MM.1S (cell line): ENCODE results near the gene CACNA2D1.

Experiments used
- DNase-seq: peaks from one replicate; pipeline ENCODE4 v3.0.0-alpha.2; 2015
- H2AFZ ChIP-seq: fragments of 300-600 bp; sonication (generic); 2 replicates; pipeline ENCODE4 v1.6.0; 2016; ENCODE audit warnings: antibody characterized with exemption, low read length
- H3F3A ChIP-seq: fragments of 300-600 bp; sonication (generic); 2 replicates; pipeline ENCODE4 v1.6.1; 2016; ENCODE audit warnings: mild to moderate bottlenecking, antibody characterized with exemption, low read length, moderate library complexity, mixed read lengths; ENCODE audit not compliant: insufficient read depth
- H3K27ac ChIP-seq: fragments of 300-600 bp; sonication (generic); 2 replicates; pipeline ENCODE4 v1.5.1; 2016; ENCODE audit warnings: mild to moderate bottlenecking, low read length
- H3K27me3 ChIP-seq: fragments of 300-600 bp; sonication (generic); replicated peaks from 2 replicates; pipeline ENCODE4 v1.6.0; 2016; ENCODE audit warnings: low read length; ENCODE audit not compliant: insufficient read depth
- H3K36me3 ChIP-seq: fragments of 300-600 bp; sonication (generic); replicated peaks from 2 replicates; pipeline ENCODE4 v1.6.1; 2016; ENCODE audit warnings: mild to moderate bottlenecking, low read length, mixed read lengths; ENCODE audit not compliant: insufficient read depth
- H3K4me1 ChIP-seq: fragments of 300-600 bp; sonication (generic); 2 replicates; pipeline ENCODE4 v1.6.1; 2016; ENCODE audit warnings: low read length, mixed read lengths
- H3K4me2 ChIP-seq: fragments of 300-600 bp; sonication (generic); 2 replicates; pipeline ENCODE4 v1.6.0; 2016; ENCODE audit warnings: low read depth, low read length
- H3K4me3 ChIP-seq: fragments of 300-600 bp; sonication (generic); 2 replicates; pipeline ENCODE4 v1.5.1; 2016; ENCODE audit warnings: low read length, mixed read lengths
- H3K79me2 ChIP-seq: fragments of 300-600 bp; sonication (generic); 2 replicates; pipeline ENCODE4 v1.6.1; 2016; ENCODE audit warnings: mixed run types, low read length, mixed read lengths
- H3K9ac ChIP-seq: fragments of 300-600 bp; sonication (generic); 2 replicates; pipeline ENCODE4 v1.6.1; 2016; ENCODE audit warnings: low read length, mixed read lengths
- H3K9me2 ChIP-seq: fragments of 300-600 bp; sonication (generic); replicated peaks from 2 replicates; pipeline ENCODE4 v1.6.1; 2016; ENCODE audit warnings: mild to moderate bottlenecking, low read length, mixed read lengths; ENCODE audit not compliant: insufficient read depth
- H3K9me3 ChIP-seq: fragments of 300-600 bp; sonication (generic); replicated peaks from 2 replicates; pipeline ENCODE4 v1.6.1; 2016; ENCODE audit warnings: mild to moderate bottlenecking, low read length, mixed read lengths; ENCODE audit not compliant: insufficient read depth
- H4K20me1 ChIP-seq: fragments of 300-600 bp; sonication (generic); 2 replicates; pipeline ENCODE4 v1.6.1; 2016; ENCODE audit warnings: mild to moderate bottlenecking, low read length, moderate library complexity, mixed read lengths; ENCODE audit not compliant: insufficient read depth
- EZH2 ChIP-seq: fragments of 300-600 bp; sonication (generic); optimal IDR thresholded peaks from 2 replicates; pipeline ENCODE3; 2017; ENCODE audit warnings: low read depth, mild to moderate bottlenecking, antibody characterized with exemption, low read length, mixed read lengths
- EZH2phosphoT487 ChIP-seq: fragments of 300-600 bp; sonication (generic); IDR thresholded peaks from 2 replicates; pipeline ENCODE4 v1.6.1; 2018; ENCODE audit warnings: antibody characterized with exemption, low read length
- TF ChIP-seq, protein P1 (sequence below): fragments of 300-600 bp; sonication (generic); IDR thresholded peaks from 2 replicates; pipeline ENCODE4 v1.5.1; 2016; ENCODE audit warnings: antibody characterized with exemption, low read length, mixed read lengths

CACNA2D1 gene

GRCh38 chr7:82294865-82295264 lies 148.7 kb downstream of the CACNA2D1 start:
- no peak for TF ChIP-seq EZH2phosphoT487
- TF ChIP-seq EZH2: no peak
- TF ChIP-seq, protein P1, sequence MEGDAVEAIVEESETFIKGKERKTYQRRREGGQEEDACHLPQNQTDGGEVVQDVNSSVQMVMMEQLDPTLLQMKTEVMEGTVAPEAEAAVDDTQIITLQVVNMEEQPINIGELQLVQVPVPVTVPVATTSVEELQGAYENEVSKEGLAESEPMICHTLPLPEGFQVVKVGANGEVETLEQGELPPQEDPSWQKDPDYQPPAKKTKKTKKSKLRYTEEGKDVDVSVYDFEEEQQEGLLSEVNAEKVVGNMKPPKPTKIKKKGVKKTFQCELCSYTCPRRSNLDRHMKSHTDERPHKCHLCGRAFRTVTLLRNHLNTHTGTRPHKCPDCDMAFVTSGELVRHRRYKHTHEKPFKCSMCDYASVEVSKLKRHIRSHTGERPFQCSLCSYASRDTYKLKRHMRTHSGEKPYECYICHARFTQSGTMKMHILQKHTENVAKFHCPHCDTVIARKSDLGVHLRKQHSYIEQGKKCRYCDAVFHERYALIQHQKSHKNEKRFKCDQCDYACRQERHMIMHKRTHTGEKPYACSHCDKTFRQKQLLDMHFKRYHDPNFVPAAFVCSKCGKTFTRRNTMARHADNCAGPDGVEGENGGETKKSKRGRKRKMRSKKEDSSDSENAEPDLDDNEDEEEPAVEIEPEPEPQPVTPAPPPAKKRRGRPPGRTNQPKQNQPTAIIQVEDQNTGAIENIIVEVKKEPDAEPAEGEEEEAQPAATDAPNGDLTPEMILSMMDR: no peak
- H3K4me2 ChIP-seq: no peak overlapping the region
- no peak overlapping the region for H2AFZ ChIP-seq

GRCh38 chr7:82294382-82294784 lies 149.2 kb downstream of the CACNA2D1 start:
- Histone ChIP-seq H4K20me1 (no peaks in the 10 kb centered on the region), H2AFZ (no peak overlapping the region), H3K9me2 (no peaks in the 10 kb centered on the region), H3K4me1 (no peaks in the 10 kb centered on the region), H3K9ac (no peak overlapping the region), H3K4me2 (no peak overlapping the region), H3K9me3 (no peaks in the 10 kb centered on the region), H3K27ac (no peak overlapping the region), H3K4me3 (no peak overlapping the region), H3K79me2 (no peaks in the 10 kb centered on the region), H3F3A (no peaks in the 10 kb centered on the region), H3K36me3 (no peaks in the 10 kb centered on the region), H3K27me3 (no peaks in the 10 kb centered on the region)
- DNase-seq: no peak
- TF ChIP-seq, protein P1: no peak
- TF ChIP-seq EZH2 (no peak), EZH2phosphoT487 (no peak)

More at GRCh38 chr7:82294865-82295264, 148.7 kb downstream of the CACNA2D1 start:
- H3K4me1 ChIP-seq: no peaks in the 10 kb centered on the region
- DNase-seq: no peak
- H3K36me3 ChIP-seq: no peaks in the 10 kb centered on the region
- H4K20me1 ChIP-seq: no peaks in the 10 kb centered on the region
- H3K9ac ChIP-seq: no peak overlapping the region
- H3K9me3 ChIP-seq: no peaks in the 10 kb centered on the region
- H3F3A ChIP-seq: no peaks in the 10 kb centered on the region
- no peaks in the 10 kb centered on the region for H3K9me2 ChIP-seq
- H3K27me3 ChIP-seq: no peaks in the 10 kb centered on the region
- no peak overlapping the region for H3K4me3 ChIP-seq
- no peak overlapping the region for H3K27ac ChIP-seq
- no peaks in the 10 kb centered on the region for H3K79me2 ChIP-seq

DNA sequence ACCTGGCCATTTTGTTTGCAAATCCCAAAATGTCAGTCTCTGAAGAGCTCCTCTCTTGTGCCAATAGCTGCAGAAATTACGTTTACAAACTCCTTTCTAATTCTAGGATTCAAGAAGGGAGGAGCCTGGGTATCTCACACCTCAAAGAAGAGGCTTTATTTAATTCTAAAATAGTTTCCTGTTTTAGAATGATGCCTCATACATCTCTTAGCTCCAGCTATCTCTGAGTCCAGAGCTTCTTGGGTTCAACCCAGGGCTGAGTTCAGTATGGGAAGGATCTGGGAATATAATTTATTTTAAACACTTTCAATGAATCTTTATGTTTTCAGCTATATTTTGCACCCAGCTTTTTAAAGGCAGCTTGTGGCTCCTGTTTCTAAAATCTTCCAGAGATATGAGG lies 150.1 kb downstream of the CACNA2D1 start:
- no peak for DNase-seq
- Histone ChIP-seq H4K20me1 (no peaks in the 10 kb centered on the region), H3K9me2 (no peaks in the 10 kb centered on the region), H3K4me2 (no peak overlapping the region), H3K9me3 (no peaks in the 10 kb centered on the region), H3K4me1 (no peaks in the 10 kb centered on the region), H3F3A (no peaks in the 10 kb centered on the region), H3K9ac (no peak overlapping the region), H3K36me3 (no peaks in the 10 kb centered on the region), H3K4me3 (no peak overlapping the region), H3K79me2 (no peaks in the 10 kb centered on the region), H3K27me3 (no peaks in the 10 kb centered on the region), H2AFZ (no peak overlapping the region), H3K27ac (no peak overlapping the region)
- TF ChIP-seq, protein P1: no peak
- TF ChIP-seq EZH2 (no peak), EZH2phosphoT487 (no peak)
